AG09319 (cell line): ENCODE data around the gene KCNN1.

Source experiments
- DNase-seq: peaks from one replicate; pipeline ENCODE4 v3.0.0-alpha.2; 2010; ENCODE audit warnings: low read depth; ENCODE audit errors: extremely low read depth
- TF ChIP-seq, protein P1 (sequence below): IDR thresholded peaks from 2 replicates; pipeline ENCODE4 v1.5.1; 2011; ENCODE audit warnings: low read depth, mild to moderate bottlenecking, inconsistent platforms, low read length, moderate library complexity

The KCNN1 gene

DNA sequence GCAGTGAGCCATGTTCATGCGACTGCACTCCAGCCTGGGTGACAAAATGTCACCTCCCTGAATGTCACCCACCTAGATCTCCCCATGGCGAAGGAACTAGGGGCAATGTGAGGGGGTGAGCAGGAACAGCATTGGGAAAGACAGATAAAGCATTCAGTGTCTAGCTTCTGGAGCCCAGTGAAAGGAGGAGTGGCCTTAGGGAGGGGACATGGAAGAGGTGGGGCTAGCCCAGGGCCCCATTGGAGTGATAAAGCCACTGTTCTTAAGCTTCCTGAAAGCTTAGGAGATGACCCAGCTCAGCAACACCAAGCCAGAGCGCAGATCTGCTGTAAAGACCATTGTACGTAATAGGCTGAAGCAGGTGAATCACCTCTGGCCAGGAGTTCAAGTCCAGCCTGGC lies 13.0 kb upstream of the KCNN1 start:
- no peak for DNase-seq

DNA sequence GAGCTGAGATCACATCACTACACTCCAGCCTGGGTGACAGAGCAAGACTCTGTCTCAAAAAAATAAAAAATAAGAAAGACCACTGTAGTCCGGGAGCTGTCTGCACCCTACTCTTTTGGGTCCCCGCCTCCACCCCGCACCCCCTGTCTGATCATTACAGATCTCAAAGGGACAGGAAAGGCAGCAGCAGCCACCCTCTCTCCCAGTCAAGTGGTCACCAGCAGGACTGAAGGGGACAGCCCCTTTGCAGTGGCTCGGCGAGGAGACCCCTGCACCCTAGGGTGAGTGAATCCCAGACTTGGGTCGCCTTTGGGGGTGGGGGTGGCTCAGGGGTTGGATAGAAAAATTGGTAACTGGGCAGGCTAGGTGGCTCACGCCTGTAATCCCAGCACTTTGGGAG lies 12.5 kb upstream of the KCNN1 start:
- TF ChIP-seq, protein P1, sequence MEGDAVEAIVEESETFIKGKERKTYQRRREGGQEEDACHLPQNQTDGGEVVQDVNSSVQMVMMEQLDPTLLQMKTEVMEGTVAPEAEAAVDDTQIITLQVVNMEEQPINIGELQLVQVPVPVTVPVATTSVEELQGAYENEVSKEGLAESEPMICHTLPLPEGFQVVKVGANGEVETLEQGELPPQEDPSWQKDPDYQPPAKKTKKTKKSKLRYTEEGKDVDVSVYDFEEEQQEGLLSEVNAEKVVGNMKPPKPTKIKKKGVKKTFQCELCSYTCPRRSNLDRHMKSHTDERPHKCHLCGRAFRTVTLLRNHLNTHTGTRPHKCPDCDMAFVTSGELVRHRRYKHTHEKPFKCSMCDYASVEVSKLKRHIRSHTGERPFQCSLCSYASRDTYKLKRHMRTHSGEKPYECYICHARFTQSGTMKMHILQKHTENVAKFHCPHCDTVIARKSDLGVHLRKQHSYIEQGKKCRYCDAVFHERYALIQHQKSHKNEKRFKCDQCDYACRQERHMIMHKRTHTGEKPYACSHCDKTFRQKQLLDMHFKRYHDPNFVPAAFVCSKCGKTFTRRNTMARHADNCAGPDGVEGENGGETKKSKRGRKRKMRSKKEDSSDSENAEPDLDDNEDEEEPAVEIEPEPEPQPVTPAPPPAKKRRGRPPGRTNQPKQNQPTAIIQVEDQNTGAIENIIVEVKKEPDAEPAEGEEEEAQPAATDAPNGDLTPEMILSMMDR: no peak
- no peak for DNase-seq

More for the DNA sequence above, 13.0 kb upstream of the KCNN1 start:
- TF ChIP-seq, protein P1: no peak

DNA sequence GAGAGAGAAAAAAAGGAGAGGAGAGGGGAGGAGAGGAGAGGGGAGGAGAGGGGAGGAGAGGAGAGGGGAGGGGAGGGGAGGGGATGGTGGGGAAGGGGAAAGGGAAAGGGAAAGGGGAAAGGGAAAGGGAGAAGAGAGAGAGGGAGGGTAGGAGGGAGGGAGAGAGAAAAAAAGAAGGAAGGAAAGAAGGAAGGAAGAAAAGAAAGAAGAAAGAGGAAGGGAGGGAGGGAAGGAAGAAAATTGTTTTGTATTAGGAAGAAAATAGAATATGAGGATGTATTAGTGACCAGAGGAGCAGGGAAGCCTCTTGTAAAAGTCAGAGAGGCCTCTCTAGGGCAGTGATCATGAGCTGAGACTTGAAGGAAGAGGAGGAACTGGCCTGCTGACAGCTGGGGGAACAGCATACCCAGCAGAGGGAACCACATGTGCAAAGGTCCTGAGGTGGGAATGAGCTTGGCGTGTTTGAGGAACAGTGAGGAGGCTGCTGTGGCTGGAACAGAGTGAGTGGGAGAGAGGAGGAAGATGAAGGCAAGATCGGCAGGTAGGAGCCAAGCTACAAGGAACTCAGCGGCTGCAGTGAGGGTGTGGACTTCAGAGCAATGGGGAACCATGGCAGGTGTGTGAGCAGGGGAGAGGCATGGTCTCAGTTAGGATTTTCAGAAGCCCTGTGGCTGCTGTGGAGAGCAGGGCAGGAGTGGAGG lies 9.6 kb upstream of the KCNN1 start:
- TF ChIP-seq, protein P1: no peak

DNA sequence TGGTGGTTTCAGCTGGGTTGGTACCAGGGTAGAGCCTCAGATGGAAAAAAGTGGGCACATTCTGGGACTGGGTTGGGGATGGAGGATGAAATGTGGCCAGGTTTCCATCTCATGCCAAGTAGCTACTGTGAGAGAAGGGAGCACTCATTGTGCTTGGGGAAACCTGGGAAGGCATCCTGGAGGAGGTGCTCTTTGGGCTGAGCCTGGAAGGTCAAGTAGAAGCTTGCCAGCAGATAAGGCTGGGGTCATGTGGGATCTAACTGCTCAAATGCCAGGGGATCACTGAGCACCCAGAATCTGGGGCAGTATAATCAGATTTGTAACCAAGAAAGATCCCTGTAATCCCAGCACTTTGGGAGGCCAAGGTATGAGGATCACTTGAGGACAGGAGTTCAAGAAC lies 9.0 kb upstream of the KCNN1 start:
- TF ChIP-seq, protein P1: no peak
- DNase-seq: no peak

More for the DNA sequence above, 9.6 kb upstream of the KCNN1 start:
- DNase-seq: no peak

DNA sequence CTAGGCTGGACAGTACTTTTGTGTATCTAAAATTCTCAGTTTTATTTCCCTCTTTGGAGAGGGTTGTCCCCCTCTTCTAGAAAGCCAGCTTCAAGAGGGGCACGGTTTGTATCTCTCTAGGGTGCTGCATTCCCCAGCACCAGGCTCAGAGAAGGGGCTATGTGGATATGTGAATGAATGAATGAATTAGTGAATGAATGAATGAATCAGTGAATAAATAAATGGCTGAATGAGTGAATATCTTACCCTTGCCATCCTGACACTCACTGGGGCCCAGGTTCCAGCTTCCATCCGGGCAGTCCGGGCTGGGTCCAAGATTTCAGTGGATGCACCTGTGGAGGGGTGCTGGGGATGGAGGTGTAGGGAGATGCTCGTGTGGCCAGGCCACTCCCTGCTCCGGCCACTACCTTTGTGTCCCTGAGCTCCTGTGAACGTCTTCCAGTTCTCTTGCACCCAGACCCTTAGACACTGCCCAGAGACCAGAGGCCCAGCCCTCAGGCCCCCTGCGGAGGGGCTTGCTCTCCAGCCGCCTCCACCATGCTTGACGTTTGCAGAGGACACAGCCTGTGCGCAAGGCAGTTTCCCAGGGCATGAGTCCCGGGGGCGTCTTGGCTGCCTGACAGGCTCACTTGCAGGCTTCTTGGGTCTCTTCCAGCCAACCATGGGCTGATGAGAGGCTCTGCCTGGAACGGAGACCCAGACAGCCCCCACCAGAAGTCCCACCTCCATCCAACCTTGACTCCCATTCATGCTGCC lies 2.8 kb upstream of the KCNN1 start:
- TF ChIP-seq, protein P1: no peak
- no peak for DNase-seq

DNA sequence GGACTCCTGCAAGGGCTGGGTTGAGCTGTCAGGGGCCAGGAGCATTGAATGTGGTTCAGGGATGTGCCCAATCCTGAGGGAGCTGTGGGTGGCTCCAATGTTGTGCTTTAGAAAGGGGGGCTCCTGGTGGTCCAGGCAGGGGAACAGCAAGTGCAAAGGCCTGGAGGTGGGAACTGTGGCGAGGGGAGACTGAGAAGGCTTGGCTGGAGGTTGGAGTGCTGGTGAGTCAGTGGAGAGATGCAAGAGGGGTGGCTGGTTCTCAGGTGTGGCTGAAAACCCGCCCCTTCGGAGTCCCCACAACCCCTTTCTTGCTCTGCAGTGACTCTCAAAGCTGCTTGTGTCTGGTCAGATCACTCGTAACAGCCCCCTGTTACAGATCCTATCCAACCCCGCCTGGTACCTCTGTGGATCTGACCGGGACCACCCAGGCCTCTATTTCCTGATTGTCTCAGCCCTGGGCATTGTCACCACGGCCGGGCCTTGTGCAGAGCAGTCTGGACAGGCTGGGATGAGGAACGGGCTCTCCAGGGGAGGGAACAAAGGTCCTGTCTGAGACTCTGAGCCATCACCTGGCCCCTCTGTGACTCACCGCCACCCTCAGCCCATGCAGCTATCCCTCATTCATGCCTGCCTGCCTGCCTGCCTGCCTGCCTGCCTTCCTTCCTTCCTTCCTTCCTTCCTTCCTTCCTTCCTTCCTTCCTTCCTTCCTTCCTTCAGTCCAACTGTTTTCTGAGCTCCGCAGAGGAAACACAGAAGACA lies 1.4 kb upstream of the KCNN1 start:
- TF ChIP-seq, protein P1: no peak
- DNase-seq: no peak

DNA sequence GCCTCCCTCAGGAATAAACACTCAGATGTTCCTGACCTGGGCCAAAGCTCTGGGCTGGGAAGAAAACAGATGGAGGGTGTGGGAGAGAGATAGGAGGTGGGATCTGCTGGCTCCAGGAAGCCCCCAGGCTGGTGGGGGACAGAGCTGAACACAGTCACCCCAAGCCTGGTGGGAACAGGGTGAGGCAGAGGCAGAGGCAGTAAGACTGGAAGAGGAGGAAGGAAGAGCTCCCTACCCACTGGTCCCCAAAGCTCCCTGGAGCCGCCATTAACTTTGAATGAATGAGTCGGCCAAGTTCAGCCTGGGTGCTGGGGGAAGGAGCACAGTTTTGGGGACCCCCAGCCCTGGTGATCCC lies 801 bp upstream of the KCNN1 start:
- no peak for DNase-seq

More for the DNA sequence above, 801 bp upstream of the KCNN1 start:
- TF ChIP-seq, protein P1: no peak
